ENCODE data around the gene PHF2. TPM values are rescaled to one million over a fixed set of nuclear protein-coding genes. Genes with fewer than 3 reads are reported as not detected.

PHF2 gene
- total RNA-seq, 2 donors from 2014 or later = 22.7 to 23.4 TPM

GRCh38 chr9:93592008-93592642 is 15.7 kb downstream of the PHF2 start:
- intact Hi-C loops (cut with DNase I) = no loop called here
- no peaks in the 10 kb centered on the region for H3K27me3 ChIP-seq
- DNase-seq = no peak
- TF ChIP-seq CTCF (IDR thresholded peaks at IDR 0.05) = no peak
- no peaks in the 10 kb centered on the region for H3K36me3 ChIP-seq
- H3K9me3 ChIP-seq = no peaks in the 10 kb centered on the region
- H3K4me3 ChIP-seq = no peak overlapping the region
- peaks cover 20% of the 10 kb centered on the region for H3K4me1 ChIP-seq
- no peak overlapping the region for H3K27ac ChIP-seq
- no peak overlapping the region for H3K9ac ChIP-seq (ENCODE audit: low read depth in 2 of 2, low read length in 2 of 2)

GRCh38 chr9:93592643-93593021 is 16.2 kb downstream of the PHF2 start:
- Histone ChIP-seq H3K36me3 (no peaks in the 10 kb centered on the region), H3K4me3 (no peak overlapping the region), H3K4me1 (peaks cover 20% of the 10 kb centered on the region), H3K27ac (no peak overlapping the region), H3K9me3 (no peaks in the 10 kb centered on the region), H3K27me3 (no peaks in the 10 kb centered on the region), H3K9ac (ENCODE audit: low read depth in 2 of 2, low read length in 2 of 2) (no peak overlapping the region)
- TF ChIP-seq CTCF (IDR thresholded peaks at IDR 0.05) = no peak
- DNase-seq = no peak
- intact Hi-C loops (cut with DNase I) = no loop called here

GRCh38 chr9:93593144-93593658 is 16.8 kb downstream of the PHF2 start:
- no peak for DNase-seq
- TF ChIP-seq CTCF (IDR thresholded peaks at IDR 0.05) = no peak
- H3K9me3 ChIP-seq = no peaks in the 10 kb centered on the region
- no peaks in the 10 kb centered on the region for H3K27me3 ChIP-seq
- no peak overlapping the region for H3K27ac ChIP-seq
- H3K36me3 ChIP-seq = no peaks in the 10 kb centered on the region
- H3K9ac ChIP-seq (ENCODE audit: low read depth in 2 of 2, low read length in 2 of 2) = no peak overlapping the region
- intact Hi-C loops (cut with DNase I) = no loop called here
- peaks cover 20% of the 10 kb centered on the region for H3K4me1 ChIP-seq
- no peak overlapping the region for H3K4me3 ChIP-seq

GRCh38 chr9:93594041-93594756 is 17.8 kb downstream of the PHF2 start:
- H3K4me1 ChIP-seq = peaks cover 20% of the 10 kb centered on the region
- H3K27me3 ChIP-seq = no peaks in the 10 kb centered on the region
- no peak overlapping the region for H3K9ac ChIP-seq (ENCODE audit: low read depth in 2 of 2, low read length in 2 of 2)
- H3K9me3 ChIP-seq = no peaks in the 10 kb centered on the region
- intact Hi-C loops (cut with DNase I) = no loop called here
- H3K27ac ChIP-seq = peak overlapping the region; percentile 60
- H3K36me3 ChIP-seq = no peaks in the 10 kb centered on the region
- peak; percentile 88 for DNase-seq
- TF ChIP-seq CTCF (IDR thresholded peaks at IDR 0.05) = no peak
- no peak overlapping the region for H3K4me3 ChIP-seq

GRCh38 chr9:93595461-93595860 is 19.1 kb downstream of the PHF2 start:
- peak; percentile 8 for DNase-seq
- Histone ChIP-seq H3K9ac (ENCODE audit: low read depth in 2 of 2, low read length in 2 of 2) (no peak overlapping the region), H3K27me3 (no peaks in the 10 kb centered on the region), H3K9me3 (no peaks in the 10 kb centered on the region), H3K4me3 (no peak overlapping the region), H3K27ac (no peak overlapping the region), H3K4me1 (peaks cover 27% of the 10 kb centered on the region), H3K36me3 (no peaks in the 10 kb centered on the region)
- intact Hi-C loops (cut with DNase I) = no loop called here
- no peak for TF ChIP-seq CTCF (IDR thresholded peaks at IDR 0.05)

Data from colonic mucosa (tissue), 4 donors.